Brain pericyte (primary cell): ENCODE results near the gene ERH.
"Not testable (repeated sequence)": the region's sequence is repeated elsewhere in the genome, so short reads cannot be mapped to it uniquely, and the experiment has no call there.

Experiments used
- DNase-seq: peaks from one replicate; pipeline ENCODE4 v3.0.0-alpha.2; 2012; ENCODE audit warnings: low read depth, low spot score

ERH gene

DNA sequence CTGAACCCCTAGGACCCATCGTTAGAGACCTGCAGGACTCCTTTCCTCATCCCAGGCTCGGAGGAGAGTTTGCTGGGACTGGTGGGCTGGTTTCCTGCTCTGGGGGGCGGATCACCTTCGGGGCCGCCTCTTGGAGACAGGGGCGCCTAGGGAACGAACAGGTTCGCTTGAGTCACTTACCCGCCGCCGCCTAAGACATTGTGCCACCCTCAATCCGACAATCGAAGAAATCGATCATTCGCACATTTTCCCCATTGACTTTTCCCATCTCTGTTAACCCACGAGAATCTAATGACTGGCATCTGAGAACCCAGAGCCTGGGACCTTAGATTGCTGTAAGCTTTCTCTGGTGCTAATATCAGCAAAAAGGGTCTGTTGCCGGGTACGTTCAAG is 715 bp upstream of the ERH start:
- no peak for DNase-seq

DNA sequence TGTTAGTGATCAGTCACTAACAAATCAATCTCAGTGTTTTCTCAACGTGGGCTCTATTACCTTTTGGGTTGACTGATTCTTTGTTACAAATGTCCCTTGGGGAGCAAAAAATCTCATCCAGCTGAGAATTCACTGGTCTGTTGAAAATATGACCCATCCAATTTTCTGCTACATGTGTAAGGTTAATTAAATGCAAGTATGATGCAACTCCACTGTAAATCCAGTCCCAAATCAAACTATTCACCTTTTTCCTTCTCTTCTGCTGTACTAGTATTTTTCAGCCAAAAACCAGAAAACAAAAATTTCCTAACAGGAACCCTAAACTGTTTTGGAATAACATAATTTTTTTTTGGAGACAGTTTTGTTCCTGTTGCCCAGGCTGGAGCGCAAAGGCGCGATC is 2.2 kb downstream of the ERH start:
- no peak for DNase-seq

DNA sequence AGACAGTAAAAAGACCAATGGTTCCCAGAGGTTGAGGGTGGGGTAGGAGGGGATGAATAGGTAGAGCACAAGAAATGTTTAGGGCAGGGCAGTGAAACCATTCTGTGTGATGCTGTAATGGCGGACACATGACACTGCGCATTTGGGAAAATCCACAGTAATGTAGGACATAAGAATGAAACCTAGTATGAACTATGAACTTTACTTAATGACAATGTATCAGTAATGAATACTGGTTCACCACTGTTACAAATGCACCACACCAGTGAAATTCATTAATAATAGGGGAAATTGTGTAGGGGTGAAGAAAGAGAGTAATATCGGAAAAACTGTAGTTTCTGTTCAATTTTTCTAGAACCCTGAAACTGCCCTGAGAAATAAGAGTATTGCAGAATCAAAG is 5.6 kb downstream of the ERH start:
- no peak for DNase-seq

DNA sequence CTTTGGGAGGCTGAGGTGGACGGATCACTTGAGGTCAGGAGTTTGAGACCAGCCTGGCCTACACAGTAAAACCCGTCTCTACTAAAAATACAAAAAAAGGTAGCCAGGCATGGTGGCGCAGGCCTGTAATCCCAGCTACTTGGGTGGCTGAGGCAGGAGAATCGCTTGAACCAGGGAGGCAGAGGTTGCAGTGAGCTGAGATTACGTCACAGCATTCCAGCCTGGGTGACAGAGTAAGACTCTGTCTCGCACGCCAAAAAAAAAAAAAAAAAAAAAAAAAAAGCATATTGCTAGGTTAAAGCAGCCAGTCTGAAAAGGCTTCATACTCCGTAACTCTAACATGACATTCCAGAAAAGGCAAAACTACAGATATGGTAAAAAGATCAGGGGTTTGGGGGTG is 6.7 kb downstream of the ERH start:
- DNase-seq = not testable (repeated sequence)

DNA sequence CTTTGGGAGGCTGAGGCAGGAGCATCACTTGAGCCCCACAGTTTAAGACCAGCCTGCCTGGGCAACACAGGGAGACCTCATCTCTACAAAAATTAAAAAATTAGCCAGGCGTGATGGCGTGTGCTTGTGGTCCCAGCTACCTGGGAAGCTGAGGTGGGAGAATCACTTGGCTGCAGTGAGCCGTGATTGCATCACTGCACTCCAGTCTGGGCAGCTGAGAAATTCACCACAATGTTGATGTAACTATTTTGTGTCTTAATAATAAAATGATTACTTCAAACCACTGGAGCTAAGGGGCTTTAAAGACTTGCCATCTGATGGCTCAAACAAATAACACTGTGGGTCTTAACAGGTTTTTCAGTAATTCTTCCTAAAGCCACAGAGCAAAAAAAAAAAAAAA is 10.8 kb downstream of the ERH start:
- DNase-seq = no peak

DNA sequence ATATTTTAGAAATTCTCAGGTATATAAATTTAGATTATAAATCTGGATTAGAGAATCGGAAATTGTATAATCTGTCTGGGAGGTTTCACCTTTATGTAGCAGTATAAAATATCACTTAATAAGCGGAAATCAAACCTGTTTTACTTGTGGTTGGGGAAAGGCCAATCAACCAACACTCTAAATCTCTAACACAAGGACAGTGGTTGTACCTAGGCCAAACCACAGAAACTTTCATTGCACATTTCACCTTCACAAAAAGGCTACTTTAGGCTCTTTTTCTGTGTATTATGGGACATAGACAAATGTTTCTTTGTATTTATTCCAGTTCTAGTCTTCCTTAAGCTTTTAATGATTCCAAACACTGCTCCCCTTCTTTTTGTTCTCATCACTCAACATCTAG is 19.8 kb downstream of the ERH start:
- DNase-seq = no peak

DNA sequence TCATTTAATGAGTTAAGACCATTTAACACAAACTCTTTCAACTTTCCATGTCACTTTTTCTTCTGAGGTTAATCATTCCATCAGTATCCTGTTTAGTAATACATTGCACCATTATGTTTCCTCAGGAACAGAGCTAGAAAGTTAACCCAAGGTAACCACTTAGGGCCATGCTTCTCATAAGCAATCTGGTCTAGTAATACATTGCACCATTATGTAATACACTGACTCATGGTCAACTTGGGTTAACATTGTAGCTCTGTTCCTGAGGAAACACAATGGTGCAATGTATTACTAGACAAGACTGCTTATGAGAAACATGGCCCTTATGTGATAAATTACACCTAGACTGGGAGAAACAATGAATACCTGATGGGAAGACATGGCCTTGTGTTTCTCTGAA is 21.7 kb downstream of the ERH start:
- no peak for DNase-seq

DNA sequence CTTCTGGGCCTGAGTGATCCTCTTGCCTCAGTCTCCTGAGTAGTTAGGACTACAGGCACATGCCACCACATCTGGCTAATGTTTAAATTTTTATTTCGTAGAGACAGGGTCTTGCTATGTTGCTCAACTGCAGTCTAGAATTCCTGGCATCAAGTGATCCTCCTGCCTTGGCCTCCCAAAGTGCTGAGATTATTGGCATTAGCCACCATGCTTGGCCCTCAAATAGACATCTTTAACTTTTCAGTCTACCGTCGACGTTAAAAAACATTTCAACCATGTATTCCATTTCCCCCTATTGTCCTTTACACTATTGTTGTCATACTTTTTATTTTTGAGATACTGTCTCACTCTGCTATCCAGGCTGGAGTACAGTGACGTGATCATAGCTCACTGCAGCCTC is 22.4 kb downstream of the ERH start:
- no peak for DNase-seq

DNA sequence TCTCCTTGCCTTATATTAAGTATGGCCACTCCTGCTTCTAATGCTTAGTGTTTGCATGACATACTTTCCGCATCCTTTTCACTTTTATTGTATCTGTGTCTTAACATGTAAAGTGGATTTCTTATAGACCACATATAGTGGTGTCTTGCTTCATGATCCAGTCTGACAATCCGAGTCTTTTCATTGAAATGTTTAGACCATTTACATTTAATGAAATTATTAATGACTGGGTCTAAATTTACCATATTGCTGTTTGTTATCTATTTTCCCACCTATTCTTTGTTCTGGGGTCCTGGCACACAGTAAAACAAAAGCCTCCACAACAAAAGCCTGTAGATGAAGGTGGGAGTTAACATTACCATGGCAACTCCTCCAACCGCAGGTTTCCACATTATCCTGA is 22.9 kb downstream of the ERH start:
- DNase-seq = no peak

DNA sequence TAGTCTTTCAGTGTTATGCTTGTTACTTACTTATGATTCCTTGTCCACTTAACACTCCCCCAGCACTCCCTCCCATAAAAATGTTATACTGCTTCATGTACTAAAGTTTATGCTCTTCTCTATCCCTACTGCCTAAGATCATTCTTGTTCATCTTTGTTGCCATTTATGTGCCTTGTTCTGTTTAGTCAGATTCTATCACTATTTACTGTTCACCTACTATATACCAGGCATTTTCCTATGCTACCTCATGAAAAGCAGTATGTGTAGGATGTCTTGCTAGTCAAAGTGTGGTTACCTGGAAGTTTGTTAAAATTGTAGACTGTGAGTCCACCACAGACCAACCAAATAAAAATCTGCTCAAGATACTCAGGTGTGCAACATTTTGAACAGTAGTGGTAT is 23.9 kb downstream of the ERH start:
- DNase-seq = no peak

DNA sequence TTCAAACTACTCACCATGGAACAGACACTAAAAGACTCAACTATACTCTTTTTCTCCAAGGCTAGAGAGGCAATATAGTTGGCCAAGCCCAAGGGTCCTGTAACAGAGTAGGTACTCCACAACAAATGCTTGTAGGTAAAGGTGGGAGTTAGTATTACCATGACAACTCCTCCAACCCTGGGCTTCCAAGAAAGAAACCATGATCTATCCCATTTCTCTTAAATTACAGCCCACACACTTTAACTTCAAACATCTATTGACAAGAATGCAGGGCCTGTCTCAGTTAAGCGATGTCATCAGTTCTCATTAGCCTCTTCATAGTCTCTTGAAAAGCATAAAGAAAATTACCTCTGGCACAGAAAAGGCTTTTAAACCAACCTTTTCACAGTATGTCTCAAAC is 25.0 kb downstream of the ERH start:
- DNase-seq = no peak

DNA sequence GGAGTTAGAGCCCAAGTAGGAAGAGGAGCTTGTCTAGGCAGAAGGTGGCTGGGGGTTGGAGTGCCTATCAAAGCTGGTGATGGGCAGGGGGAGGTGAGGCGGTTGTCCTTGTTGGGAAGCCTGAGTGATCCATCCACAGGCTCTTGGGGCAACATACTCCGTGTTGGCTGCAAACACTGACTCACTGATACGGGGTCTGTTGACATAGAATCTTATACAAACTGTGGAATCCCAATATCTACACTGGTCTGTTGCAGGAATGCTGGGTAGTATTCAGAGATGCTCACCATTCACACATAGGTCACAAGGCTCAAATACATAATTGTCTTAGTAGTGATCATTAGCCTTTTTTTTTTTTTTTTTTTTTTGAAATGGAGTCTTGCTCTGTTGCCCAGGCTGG is 26.0 kb downstream of the ERH start:
- no peak for DNase-seq

DNA sequence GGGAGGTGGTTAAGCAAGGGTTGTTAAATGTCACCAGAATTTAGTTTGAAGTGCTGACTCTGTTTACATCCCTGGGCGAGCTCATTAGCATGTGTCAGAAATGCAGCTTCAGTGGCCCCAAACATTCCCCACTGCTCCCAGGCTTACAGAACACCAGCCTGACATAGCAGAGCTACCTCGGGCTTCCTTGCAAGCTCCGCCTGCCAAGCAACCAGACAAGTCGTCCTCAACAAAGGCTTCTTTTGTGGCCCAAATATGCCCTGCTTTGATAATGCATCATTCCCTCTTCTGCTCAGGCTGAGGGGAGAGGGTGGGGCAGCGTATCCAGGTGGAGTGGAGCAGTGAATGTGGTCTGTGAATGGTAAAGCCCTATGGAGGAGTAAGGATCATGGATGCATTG is 28.0 kb downstream of the ERH start:
- no peak for DNase-seq

DNA sequence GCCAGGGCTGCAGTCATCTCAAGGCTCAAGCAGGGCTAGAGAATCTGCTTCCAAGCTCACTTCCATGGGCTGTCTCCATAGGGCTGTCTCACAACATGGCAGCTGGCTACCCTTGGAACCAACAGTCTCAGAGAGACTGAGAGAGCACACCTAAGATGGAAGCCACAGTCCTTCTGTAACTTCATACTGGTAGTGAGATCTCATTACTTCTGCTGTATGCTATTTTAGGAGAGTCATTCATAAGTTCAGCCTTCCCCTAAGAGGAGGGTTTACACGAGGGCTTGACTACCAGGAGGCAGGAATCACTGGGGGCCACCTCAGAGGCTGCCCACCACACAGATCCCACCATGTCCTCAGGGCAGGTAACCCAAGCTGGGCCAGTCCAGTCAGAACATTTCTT is 29.7 kb downstream of the ERH start:
- no peak for DNase-seq

DNA sequence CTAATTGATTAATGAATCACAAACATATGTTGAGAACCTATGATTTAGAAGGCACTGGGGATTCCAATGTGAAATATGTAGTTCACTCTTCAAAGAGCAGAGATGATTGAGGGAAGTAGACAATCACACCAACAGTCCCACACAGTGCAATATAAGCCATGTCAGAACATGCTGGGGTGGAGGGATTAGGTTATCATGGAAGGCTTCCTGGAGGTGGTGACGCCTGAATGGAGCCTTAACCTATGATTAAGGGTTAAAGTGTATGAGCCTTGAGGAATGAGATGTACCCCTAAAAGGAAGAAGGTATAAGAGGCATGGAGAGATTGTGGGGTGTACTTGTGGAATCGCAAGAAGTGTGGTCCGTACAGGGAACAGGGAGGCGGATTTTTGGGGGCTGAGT is 31.3 kb downstream of the ERH start:
- DNase-seq = no peak

DNA sequence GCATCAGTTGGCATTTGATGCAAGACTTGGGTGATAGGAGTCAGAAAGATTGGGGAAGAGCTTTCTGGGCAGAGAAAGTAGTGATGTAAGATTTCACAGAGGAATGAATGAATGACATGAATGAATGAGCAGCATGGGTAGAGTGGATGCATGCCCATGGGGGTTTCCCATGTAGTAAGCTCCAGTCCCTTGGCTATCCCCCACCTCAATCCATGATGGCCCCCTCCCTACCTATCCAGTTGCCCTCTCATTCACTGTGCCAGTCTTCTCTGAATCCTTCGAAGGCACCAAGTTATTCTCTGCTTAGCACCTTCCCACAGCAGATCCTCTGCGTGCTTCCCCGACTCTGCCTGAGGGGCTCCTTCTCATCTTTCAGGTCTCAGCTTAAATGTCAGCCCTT is 32.0 kb downstream of the ERH start:
- DNase-seq = no peak

DNA sequence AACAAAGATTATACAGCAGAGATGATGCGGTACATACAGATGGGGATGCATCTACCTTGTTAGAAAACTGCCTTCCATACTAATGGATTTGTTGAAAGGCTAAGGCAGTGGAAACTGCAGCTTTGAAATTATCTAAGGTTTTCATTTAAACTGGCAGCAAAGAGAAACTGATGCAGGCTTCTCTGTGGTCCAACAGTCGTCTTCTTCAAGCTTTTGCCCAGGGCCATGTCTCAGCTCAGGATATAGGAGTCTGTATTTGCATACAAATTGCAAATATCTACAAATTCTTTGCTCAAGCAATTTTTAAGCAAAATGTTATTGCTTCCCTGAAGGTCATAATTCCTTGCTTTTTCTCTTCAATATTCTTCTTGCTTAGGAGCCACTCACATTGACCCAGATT is 33.7 kb downstream of the ERH start:
- DNase-seq = no peak

DNA sequence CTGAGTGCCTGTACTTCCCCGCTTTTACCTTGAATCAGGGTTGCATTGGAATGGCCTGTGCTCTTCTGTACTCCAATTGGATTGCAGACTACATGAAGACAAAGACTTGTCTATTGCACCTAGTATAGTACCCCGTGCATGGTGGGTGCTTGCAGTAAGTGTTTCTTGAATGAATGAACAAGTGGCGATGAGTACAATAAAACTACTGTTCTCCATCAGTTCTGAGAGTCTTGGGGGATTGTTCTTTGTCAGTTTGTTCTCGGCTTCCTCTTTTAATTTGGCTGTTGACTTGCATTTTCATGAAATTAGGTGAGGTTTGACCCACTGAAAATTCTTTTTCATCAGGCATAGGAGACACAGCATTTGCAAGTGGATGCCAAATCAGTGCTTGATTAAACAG is 34.1 kb downstream of the ERH start:
- DNase-seq = no peak

DNA sequence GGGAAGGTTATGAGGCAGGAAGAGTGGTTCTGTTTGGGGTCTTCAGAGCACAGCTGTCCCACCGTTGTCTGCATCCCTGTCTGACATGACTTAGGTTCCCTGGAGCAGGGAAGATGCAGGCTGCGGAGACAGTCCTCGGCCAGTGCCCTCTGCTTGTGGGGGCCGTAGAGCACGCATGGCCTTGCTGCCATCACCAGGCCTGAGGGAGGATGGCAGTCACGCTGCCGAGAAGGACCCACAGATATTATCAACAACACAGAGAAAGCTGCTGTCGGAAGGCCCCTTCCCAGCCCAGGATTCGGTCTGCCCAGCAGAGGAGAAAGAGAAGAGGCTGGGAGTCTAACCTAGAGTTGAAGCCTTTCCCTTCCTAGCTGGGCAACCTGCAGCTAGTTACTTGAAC is 35.0 kb downstream of the ERH start:
- no peak for DNase-seq

DNA sequence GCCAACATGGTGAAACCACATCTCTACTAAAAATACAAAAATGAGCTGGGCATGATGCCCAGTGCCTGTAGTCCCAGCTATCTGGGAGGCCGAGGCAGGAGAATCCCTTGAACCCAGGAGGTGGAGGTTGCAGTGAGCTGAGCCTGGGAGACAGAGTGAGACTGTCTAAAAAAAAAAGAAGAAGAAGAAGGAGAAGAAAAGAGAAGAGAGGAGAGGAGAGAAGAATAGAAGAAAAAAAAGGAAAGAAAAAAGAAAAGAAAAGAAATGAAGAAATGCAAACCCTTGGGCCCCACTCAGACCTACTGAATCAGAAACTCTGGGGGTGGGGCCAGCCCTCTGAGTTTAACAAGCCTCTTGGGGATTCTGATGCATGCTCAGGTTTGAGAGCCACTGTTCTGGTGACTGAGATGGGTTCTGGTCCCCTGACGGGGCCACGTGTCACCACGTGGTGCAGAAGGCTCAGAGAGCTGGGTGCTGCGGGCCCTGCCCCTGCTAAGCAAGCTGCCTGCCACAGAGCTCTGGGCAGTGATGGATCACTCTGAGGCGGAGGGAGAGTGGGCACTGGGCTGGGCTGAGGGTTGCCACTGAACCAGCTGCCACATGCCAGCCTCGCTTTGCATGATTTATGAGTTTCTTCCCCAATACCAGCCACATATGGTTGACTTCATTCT is 37.5 kb downstream of the ERH start:
- DNase-seq = no peak

DNA sequence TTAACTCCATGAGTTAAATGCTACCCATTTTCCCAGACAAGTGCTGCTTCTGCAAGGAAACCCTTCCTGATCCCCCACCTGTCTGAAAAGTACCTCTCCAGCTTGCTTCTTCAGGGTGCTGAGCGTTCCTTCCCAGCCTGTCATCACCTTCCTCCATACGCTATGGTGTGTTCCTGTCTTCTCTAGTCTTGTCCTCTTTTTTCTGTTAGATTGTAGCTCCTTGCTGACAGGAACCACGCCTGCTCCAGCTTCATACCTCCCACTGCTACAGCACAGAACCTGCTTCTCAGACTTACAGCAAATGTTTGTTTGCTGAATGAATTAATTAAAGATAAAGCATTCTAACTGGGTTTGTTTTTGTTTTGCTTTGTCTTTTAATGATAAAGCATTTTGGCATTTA is 39.1 kb downstream of the ERH start:
- DNase-seq = no peak

DNA sequence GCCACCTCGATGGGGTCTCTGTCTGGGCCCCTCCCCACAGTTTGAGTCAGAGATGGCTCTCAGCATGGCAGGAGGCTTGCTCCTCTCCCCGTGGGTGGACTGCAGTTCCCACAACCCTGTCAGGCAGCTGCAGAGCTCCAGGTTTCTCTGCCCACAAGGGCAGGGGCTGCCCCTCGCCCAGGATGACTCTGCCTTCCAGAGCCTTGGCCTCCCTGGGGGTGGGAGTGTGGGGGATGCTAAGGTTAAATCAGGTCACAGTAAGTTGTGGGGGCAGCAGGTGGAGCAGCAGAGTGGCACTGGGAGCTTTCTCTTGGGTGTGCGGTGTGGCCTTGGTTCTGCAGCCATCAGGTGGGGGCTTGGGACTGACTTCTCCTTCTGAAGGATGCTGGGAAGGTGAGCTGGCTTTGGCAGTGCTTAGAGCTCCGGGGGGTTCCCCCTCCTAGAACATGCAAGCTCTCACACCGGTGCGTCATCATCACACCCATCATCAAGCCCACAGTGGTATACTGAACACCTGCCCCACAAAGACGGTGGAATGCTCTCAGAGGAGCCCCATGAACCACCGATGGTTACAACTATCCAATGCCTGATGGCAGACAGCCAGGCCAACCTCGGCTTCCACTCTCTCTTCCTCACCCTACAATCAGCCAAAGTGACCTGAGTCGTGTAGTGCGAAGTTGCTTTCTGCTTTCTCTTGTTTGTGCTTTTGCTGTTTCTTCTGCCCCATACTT is 39.7 kb downstream of the ERH start:
- no peak for DNase-seq

DNA sequence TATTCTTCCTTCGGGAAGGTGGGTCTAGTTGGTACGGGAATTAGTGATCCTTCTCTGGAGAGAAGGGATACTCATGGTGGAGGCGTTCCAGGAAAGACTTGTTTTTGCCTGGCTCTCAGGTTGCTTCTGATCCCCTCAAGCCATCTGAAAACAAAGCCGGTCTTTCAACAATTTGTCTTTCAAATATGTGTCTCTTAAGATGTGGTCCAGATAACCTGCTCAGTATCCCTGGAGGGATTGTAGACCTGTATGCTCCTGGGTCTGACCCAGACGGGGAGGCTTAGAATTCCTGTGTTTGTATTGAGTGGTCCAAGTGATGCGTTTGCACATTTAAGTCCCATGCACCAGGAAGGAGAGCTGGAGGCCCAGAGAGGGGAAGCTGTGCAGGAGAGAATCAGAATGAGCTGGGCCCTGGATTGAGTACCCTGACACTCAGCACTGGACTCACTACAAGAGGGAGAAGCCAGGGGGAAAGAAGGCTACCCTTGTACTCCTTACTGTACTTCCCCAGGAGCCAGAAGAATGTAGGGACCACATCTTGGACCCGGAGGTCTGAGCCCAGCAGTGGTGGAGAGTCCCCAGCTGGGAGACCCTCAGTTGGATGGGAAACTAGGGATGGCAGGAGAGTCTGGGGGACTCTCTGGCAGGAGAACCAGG is 40.4 kb downstream of the ERH start:
- DNase-seq = no peak
